ENCODE data around the gene CSTF1.

DNA sequence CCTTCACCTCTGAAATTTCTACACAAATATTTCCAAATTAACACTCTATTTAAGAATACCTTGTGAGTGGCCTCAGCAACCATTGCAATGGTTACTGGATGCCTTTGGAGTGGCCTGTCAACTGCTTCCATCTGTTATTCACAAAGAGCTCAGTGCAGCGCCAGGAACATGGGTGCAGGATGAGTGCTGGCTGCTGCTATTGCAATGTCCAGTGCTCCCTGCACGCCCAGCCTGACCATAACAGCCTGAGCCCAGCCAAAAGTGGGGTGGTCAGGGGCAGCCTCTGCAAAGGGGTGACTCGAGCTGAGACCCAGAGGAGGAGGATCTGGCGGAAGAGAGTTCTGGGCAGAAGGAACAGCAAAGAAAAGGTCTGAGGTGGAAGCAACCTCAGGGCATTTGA, 38.0 kb downstream of the CSTF1 start:
- TF ChIP-seq, protein P1, sequence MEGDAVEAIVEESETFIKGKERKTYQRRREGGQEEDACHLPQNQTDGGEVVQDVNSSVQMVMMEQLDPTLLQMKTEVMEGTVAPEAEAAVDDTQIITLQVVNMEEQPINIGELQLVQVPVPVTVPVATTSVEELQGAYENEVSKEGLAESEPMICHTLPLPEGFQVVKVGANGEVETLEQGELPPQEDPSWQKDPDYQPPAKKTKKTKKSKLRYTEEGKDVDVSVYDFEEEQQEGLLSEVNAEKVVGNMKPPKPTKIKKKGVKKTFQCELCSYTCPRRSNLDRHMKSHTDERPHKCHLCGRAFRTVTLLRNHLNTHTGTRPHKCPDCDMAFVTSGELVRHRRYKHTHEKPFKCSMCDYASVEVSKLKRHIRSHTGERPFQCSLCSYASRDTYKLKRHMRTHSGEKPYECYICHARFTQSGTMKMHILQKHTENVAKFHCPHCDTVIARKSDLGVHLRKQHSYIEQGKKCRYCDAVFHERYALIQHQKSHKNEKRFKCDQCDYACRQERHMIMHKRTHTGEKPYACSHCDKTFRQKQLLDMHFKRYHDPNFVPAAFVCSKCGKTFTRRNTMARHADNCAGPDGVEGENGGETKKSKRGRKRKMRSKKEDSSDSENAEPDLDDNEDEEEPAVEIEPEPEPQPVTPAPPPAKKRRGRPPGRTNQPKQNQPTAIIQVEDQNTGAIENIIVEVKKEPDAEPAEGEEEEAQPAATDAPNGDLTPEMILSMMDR (IDR thresholded peaks at IDR 0.05; ENCODE audit: low read depth, low read length, poor library complexity, severe bottlenecking) = no peak
- TF ChIP-seq EZH2phosphoT487 (IDR thresholded peaks at IDR 0.05; ENCODE audit: borderline replicate concordance, low read length) = no peak

All from DOHH2 (cell line).